Stimulated activated memory B cell treated with anti-CD40 and anti-IgM and Interleukin-4, amounts not matched to agents 10 μg/mL and 1 μg/mL and 100 μg/mL, for 72 hours (primary cell): ENCODE measurements around the gene ANKS1B.

Source experiments
- ATAC-seq: fragments of 150-1000 bp; cut with Tn5 transposase; 2 replicates; pipeline ENCODE4 v1.10.0; 2021
- H3K27ac Mint-ChIP-seq: one replicate; pipeline ENCODE4 v1.8.0; 2022; ENCODE audit warnings: mild to moderate bottlenecking, mixed read lengths
- H3K27me3 Mint-ChIP-seq: one replicate; pipeline ENCODE4 v1.8.0; 2022; ENCODE audit warnings: mixed read lengths
- H3K36me3 Mint-ChIP-seq: one replicate; pipeline ENCODE4 v1.8.0; 2022; ENCODE audit warnings: mixed read lengths
- H3K4me1 Mint-ChIP-seq: one replicate; pipeline ENCODE4 v1.8.0; 2022; ENCODE audit warnings: mixed read lengths
- H3K4me3 Mint-ChIP-seq: one replicate; pipeline ENCODE4 v1.8.0; 2022; ENCODE audit warnings: mild to moderate bottlenecking, moderate library complexity, mixed read lengths
- H3K9me3 Mint-ChIP-seq: one replicate; pipeline ENCODE4 v1.8.0; 2022; ENCODE audit warnings: mixed read lengths

The ANKS1B gene

DNA sequence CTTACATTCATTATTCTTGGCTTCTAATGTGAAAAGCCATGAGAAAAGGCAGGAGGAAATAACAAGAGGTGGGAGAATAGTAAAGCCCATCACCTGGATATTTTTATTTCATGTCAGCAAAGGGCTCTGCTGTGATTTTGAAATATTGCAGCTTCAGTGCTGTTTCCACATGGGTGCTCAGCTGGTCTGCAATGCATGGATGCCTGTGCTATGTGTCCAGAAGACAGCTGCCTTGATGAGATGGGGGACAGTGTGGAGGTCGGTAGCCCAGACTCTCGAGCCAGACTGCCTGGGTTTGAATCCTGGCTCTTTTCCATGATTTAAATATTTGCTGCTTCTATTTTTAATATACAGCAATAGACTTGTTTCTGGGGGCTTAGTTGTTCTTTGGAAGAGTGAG is 814.7 kb downstream of the ANKS1B start:
- Mint-ChIP-seq H3K9me3 (no peaks in the 10 kb centered on the region), H3K36me3 (no peaks in the 10 kb centered on the region), H3K4me3 (no peak overlapping the region), H3K4me1 (no peaks in the 10 kb centered on the region), H3K27ac (no peak overlapping the region), H3K27me3 (no peaks in the 10 kb centered on the region)
- no peak for ATAC-seq

- Mint-ChIP-seq H3K27me3 (no peaks in the 10 kb centered on the region), H3K9me3 (peaks cover 2% of the 10 kb centered on the region), H3K4me3 (no peak overlapping the region), H3K27ac (no peak overlapping the region), H3K36me3 (no peaks in the 10 kb centered on the region), H3K4me1 (no peaks in the 10 kb centered on the region)
- no peak for ATAC-seq
These were observed 826.8 kb downstream of the ANKS1B start for GRCh38 chr12:99157946-99158345.

DNA sequence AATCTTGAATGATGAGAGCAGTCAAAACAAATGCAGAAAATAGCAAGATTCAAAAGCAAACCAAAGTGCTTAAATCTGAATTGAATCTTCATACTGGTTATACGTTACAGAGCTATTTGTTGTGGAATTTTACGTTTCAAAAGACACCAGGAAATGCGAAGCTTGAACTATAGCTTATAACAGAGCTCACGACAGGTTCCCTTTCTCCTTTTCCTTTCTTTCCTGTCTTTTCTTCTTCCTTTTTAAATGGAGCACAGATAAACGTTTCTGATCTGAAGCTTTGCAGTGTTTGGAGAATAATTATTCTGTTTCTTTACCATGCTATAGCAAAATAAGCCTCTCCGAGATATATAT is 829.8 kb downstream of the ANKS1B start:
- no peaks in the 10 kb centered on the region for H3K36me3 Mint-ChIP-seq
- no peaks in the 10 kb centered on the region for H3K27me3 Mint-ChIP-seq
- H3K4me1 Mint-ChIP-seq = no peaks in the 10 kb centered on the region
- H3K9me3 Mint-ChIP-seq = peaks cover 2% of the 10 kb centered on the region
- no peak for ATAC-seq
- no peak overlapping the region for H3K27ac Mint-ChIP-seq
- no peak overlapping the region for H3K4me3 Mint-ChIP-seq

- H3K36me3 Mint-ChIP-seq = no peaks in the 10 kb centered on the region
- ATAC-seq = no peak
- no peaks in the 10 kb centered on the region for H3K9me3 Mint-ChIP-seq
- H3K4me1 Mint-ChIP-seq = no peaks in the 10 kb centered on the region
- no peak overlapping the region for H3K27ac Mint-ChIP-seq
- H3K4me3 Mint-ChIP-seq = no peak overlapping the region
- H3K27me3 Mint-ChIP-seq = no peaks in the 10 kb centered on the region
These were observed 830.3 kb downstream of the ANKS1B start for GRCh38 chr12:99154216-99154982.

DNA sequence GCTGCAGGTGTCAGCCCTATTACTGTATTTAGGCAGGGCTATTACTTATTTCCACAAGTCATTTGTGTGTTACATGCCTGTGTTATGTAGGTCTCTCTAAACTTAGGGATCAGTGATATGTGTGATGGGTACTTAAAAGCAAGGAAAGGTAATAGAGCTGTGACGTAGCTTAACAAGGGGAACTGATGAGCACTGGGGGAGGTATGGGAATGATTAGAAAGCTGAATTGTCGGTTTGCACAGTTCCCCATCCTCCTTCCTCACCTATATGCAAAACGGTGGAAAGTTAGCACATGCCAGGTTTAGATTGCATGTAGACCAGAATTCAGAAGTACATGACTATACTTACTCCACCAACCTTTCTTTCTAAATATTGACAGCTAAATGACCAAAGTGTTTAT is 831.4 kb downstream of the ANKS1B start:
- no peak overlapping the region for H3K27ac Mint-ChIP-seq
- no peaks in the 10 kb centered on the region for H3K27me3 Mint-ChIP-seq
- H3K36me3 Mint-ChIP-seq = no peaks in the 10 kb centered on the region
- H3K4me3 Mint-ChIP-seq = no peak overlapping the region
- no peaks in the 10 kb centered on the region for H3K9me3 Mint-ChIP-seq
- H3K4me1 Mint-ChIP-seq = no peaks in the 10 kb centered on the region
- ATAC-seq = no peak

GRCh38 chr12:99152337-99152736 is 832.4 kb downstream of the ANKS1B start:
- no peaks in the 10 kb centered on the region for H3K36me3 Mint-ChIP-seq
- no peaks in the 10 kb centered on the region for H3K9me3 Mint-ChIP-seq
- no peak overlapping the region for H3K4me3 Mint-ChIP-seq
- no peak for ATAC-seq
- H3K27me3 Mint-ChIP-seq = no peaks in the 10 kb centered on the region
- no peaks in the 10 kb centered on the region for H3K4me1 Mint-ChIP-seq
- no peak overlapping the region for H3K27ac Mint-ChIP-seq

DNA sequence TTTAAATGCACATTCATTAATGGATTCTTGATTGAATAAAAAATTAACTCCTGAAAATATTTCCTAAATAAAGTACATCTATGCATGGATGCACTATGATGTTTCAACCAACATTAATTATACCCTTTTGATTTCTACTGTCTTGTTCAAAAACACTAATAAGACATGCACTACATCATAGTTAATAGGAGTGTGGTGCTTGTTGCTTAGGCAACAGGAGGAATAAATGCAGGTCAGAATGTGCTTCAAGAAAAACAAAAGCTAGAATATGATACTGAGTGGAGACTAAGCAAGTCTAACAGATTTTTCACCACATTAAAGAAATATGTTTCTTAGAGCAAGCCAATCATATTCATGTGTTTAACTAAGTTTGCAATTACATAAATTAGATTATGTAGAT is 833.0 kb downstream of the ANKS1B start:
- no peak overlapping the region for H3K4me3 Mint-ChIP-seq
- H3K27ac Mint-ChIP-seq = no peak overlapping the region
- no peaks in the 10 kb centered on the region for H3K27me3 Mint-ChIP-seq
- H3K4me1 Mint-ChIP-seq = no peaks in the 10 kb centered on the region
- no peak for ATAC-seq
- H3K36me3 Mint-ChIP-seq = no peaks in the 10 kb centered on the region
- no peaks in the 10 kb centered on the region for H3K9me3 Mint-ChIP-seq

GRCh38 chr12:99147130-99147529 is 837.6 kb downstream of the ANKS1B start:
- no peak for ATAC-seq
- Mint-ChIP-seq H3K36me3 (no peaks in the 10 kb centered on the region), H3K4me3 (no peak overlapping the region), H3K4me1 (no peaks in the 10 kb centered on the region), H3K27ac (no peak overlapping the region), H3K27me3 (no peaks in the 10 kb centered on the region), H3K9me3 (peaks cover 7% of the 10 kb centered on the region)

GRCh38 chr12:99146730-99147129 is 838.0 kb downstream of the ANKS1B start:
- peaks cover 10% of the 10 kb centered on the region for H3K9me3 Mint-ChIP-seq
- H3K4me1 Mint-ChIP-seq = no peaks in the 10 kb centered on the region
- H3K36me3 Mint-ChIP-seq = no peaks in the 10 kb centered on the region
- no peak for ATAC-seq
- H3K27ac Mint-ChIP-seq = no peak overlapping the region
- no peak overlapping the region for H3K4me3 Mint-ChIP-seq
- no peaks in the 10 kb centered on the region for H3K27me3 Mint-ChIP-seq

DNA sequence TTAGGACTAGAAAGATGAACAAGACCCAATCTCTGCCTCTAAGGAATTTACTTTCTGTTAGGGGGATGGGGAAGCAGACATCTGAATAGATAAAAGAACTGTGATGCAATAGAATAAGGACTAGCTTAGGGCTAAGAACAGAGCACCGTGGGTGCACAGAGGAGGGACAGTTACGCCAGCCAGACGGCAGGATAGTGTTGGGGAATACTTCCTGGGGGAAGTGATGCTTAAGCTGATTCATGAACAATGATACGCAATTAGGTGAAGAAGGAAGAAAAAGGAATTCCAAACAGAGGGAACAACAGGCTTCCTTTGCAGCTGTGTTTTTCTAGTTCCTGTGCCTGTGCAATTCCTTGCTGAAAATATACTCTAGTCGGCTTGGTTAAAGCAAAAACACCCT is 838.6 kb downstream of the ANKS1B start:
- H3K27ac Mint-ChIP-seq = no peak overlapping the region
- no peak for ATAC-seq
- H3K36me3 Mint-ChIP-seq = no peaks in the 10 kb centered on the region
- H3K27me3 Mint-ChIP-seq = no peaks in the 10 kb centered on the region
- H3K9me3 Mint-ChIP-seq = peaks cover 10% of the 10 kb centered on the region
- H3K4me3 Mint-ChIP-seq = no peak overlapping the region
- no peaks in the 10 kb centered on the region for H3K4me1 Mint-ChIP-seq

DNA sequence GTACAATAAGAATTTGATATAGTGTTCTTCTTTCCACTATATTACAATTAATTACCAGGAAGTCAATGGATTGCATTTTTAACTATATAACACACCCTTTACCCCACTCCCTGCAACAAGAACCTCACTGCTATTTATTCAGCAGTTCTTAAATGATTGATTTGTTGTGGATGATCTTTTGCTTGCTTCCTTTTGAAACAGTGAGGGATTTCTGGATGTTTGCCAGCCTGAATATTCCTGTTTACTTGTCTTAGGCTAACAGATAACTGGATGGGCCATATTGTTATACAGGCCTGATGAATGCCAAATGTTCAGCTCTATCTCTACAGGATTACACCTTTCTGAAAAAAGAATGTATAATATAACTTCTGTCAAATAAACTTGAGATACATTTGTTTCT is 842.1 kb downstream of the ANKS1B start:
- no peak overlapping the region for H3K4me3 Mint-ChIP-seq
- H3K27me3 Mint-ChIP-seq = no peaks in the 10 kb centered on the region
- no peak overlapping the region for H3K27ac Mint-ChIP-seq
- H3K9me3 Mint-ChIP-seq = peaks cover 20% of the 10 kb centered on the region
- H3K4me1 Mint-ChIP-seq = no peaks in the 10 kb centered on the region
- no peaks in the 10 kb centered on the region for H3K36me3 Mint-ChIP-seq
- no peak for ATAC-seq

DNA sequence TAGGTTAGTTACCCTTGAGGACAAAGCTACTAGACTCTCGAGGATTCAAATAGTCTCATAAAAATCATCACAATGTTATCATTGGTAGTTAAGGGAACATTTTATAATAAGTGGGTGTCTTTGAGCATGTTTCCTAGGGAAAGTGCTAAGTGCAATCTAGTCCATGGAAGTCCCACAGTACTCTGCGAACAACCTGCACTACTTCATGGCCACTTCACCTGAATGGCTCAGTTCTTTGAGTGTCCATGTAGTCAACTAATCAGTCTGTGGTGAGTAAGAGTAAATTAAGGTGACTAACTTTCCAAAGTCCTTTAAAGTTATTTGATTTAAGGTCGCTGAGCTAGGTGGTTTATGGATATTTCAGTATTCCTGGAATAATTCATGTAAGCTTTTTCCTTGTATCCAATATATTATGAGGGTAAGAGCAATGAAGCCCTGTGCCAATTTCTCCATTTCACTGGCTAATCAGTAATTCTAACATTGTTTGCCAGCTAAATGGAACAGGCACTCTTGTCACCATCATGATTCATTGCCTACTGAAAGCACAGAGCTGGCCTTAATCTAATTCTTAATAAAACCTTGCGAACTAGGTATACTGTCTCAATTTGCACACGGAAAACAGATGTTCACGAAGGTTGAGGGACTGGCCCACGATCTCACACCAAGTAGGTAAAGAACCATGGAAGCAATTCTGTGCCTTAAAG is 844.6 kb downstream of the ANKS1B start:
- Mint-ChIP-seq H3K36me3 (no peaks in the 10 kb centered on the region), H3K27ac (no peak overlapping the region), H3K9me3 (peaks cover 19% of the 10 kb centered on the region), H3K4me3 (no peak overlapping the region), H3K27me3 (no peaks in the 10 kb centered on the region), H3K4me1 (no peaks in the 10 kb centered on the region)
- no peak for ATAC-seq

- Mint-ChIP-seq H3K36me3 (no peaks in the 10 kb centered on the region), H3K27me3 (no peaks in the 10 kb centered on the region), H3K4me3 (no peak overlapping the region), H3K4me1 (no peaks in the 10 kb centered on the region), H3K27ac (no peak overlapping the region), H3K9me3 (peaks cover 13% of the 10 kb centered on the region)
- no peak for ATAC-seq
These were observed 846.3 kb downstream of the ANKS1B start for GRCh38 chr12:99138393-99138792.

DNA sequence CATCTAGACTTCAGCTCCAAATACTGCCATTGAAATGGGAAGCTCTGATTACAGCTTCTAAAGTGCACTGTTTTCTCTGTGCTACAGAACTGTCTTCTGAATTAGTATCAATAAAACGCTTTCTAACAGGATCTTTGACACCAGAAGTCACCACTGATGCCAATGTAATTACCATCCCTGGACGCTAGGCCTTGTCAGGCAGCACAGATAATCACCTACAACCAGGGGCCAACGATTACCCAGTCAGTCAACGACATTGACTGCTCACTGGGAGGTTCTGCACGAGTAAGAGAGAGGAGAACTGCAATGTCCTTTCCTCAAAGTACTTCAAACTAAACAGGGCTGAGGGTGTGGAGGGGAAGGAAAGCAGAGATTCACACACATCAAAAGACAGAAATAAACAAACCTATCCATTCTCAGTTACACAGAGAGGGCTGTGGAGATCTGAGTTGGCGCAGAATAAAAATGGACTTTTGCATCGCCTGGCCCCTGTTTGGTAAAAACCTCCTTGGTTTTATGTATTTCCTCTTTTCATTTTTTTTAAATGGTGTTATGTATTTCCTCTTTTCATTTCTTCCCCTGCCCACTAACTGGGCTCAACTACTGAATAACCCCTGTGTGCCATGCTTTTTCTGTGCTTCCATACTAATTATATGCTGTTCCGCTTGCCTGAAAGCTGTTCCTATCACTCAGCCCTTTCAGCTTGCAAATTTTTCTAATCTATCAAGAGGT is 847.4 kb downstream of the ANKS1B start:
- H3K4me1 Mint-ChIP-seq = no peaks in the 10 kb centered on the region
- no peaks in the 10 kb centered on the region for H3K27me3 Mint-ChIP-seq
- ATAC-seq = no peak
- no peaks in the 10 kb centered on the region for H3K36me3 Mint-ChIP-seq
- no peak overlapping the region for H3K27ac Mint-ChIP-seq
- H3K4me3 Mint-ChIP-seq = no peak overlapping the region
- H3K9me3 Mint-ChIP-seq = peaks cover 13% of the 10 kb centered on the region

- no peak overlapping the region for H3K27ac Mint-ChIP-seq
- H3K4me3 Mint-ChIP-seq = no peak overlapping the region
- no peaks in the 10 kb centered on the region for H3K27me3 Mint-ChIP-seq
- no peak for ATAC-seq
- peaks cover 10% of the 10 kb centered on the region for H3K9me3 Mint-ChIP-seq
- H3K36me3 Mint-ChIP-seq = no peaks in the 10 kb centered on the region
- H3K4me1 Mint-ChIP-seq = no peaks in the 10 kb centered on the region
These were observed 848.2 kb downstream of the ANKS1B start for GRCh38 chr12:99136516-99136915.

DNA sequence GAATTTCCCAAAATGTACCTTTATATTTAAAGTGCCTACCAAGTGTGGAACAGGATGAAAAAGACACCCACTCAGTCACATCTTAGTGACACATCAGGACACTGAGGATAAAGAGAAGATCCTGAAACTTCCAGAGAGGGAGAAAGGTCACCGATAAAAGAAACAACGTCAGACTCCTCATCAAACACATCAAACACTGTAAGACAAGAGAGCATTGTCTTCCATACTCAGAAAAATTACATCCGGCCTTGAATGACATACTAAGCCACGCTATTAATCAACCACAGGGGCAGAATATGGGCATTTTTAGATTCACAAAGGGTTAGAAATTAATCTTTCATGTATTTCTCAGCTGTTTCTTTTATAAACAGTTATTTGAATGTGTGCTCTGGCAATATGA is 849.4 kb downstream of the ANKS1B start:
- H3K36me3 Mint-ChIP-seq = no peaks in the 10 kb centered on the region
- no peak for ATAC-seq
- H3K9me3 Mint-ChIP-seq = peaks cover 5% of the 10 kb centered on the region
- no peaks in the 10 kb centered on the region for H3K4me1 Mint-ChIP-seq
- H3K4me3 Mint-ChIP-seq = no peak overlapping the region
- no peaks in the 10 kb centered on the region for H3K27me3 Mint-ChIP-seq
- H3K27ac Mint-ChIP-seq = no peak overlapping the region
